Measurements from ENCODE around the gene ERGIC3.
"Not testable (repeated sequence)": the region's sequence is repeated elsewhere in the genome, so short reads cannot be mapped to it uniquely, and the experiment has no call there.

Gene ERGIC3

GRCh38 chr20:35541783-35542662 lies at the start of gene ERGIC3:
Gene ERGIC3, plus strand, starts transcription at chr20:35542078. Its CDS starts 20 bp downstream, at chr20:35542098.
- DNase-seq (ENCODE audit: low read depth) = peak; percentile 94

GRCh38 chr20:35492352-35492751 lies 49.5 kb upstream of the ERGIC3 start:
- DNase-seq (ENCODE audit: low read depth) = no peak

GRCh38 chr20:35496481-35496880 lies 45.4 kb upstream of the ERGIC3 start:
- DNase-seq (ENCODE audit: low read depth) = no peak

GRCh38 chr20:35497320-35497719 lies 44.6 kb upstream of the ERGIC3 start:
- no peak for DNase-seq (ENCODE audit: low read depth)

- DNase-seq (ENCODE audit: low read depth) = no peak
These were observed 44.1 kb upstream of the ERGIC3 start for GRCh38 chr20:35497780-35498189.

- no peak for DNase-seq (ENCODE audit: low read depth)
These were observed 42.6 kb upstream of the ERGIC3 start for GRCh38 chr20:35499271-35499670.

- no peak for DNase-seq (ENCODE audit: low read depth)
These were observed 39.5 kb upstream of the ERGIC3 start for GRCh38 chr20:35502352-35502751.

- no peak for DNase-seq (ENCODE audit: low read depth)
These were observed 38.6 kb upstream of the ERGIC3 start for GRCh38 chr20:35503281-35503680.

- DNase-seq (ENCODE audit: low read depth) = no peak
These were observed 37.9 kb upstream of the ERGIC3 start for GRCh38 chr20:35503841-35504561.

GRCh38 chr20:35504751-35505150 lies 37.1 kb upstream of the ERGIC3 start:
- no peak for DNase-seq (ENCODE audit: low read depth)

- no peak for DNase-seq (ENCODE audit: low read depth)
These were observed 35.7 kb upstream of the ERGIC3 start for GRCh38 chr20:35506179-35506578.

GRCh38 chr20:35506872-35507638 lies 34.8 kb upstream of the ERGIC3 start:
- DNase-seq (ENCODE audit: low read depth) = no peak

- no peak for DNase-seq (ENCODE audit: low read depth)
These were observed 33.2 kb upstream of the ERGIC3 start for GRCh38 chr20:35508493-35509218.

- no peak for DNase-seq (ENCODE audit: low read depth)
These were observed 30.7 kb upstream of the ERGIC3 start for GRCh38 chr20:35510951-35511735.

- no peak for DNase-seq (ENCODE audit: low read depth)
These were observed 30.0 kb upstream of the ERGIC3 start for GRCh38 chr20:35511814-35512420.

GRCh38 chr20:35514371-35514932 lies 27.4 kb upstream of the ERGIC3 start:
- no peak for DNase-seq (ENCODE audit: low read depth)

GRCh38 chr20:35515341-35515740 lies 26.5 kb upstream of the ERGIC3 start:
- DNase-seq (ENCODE audit: low read depth) = no peak

GRCh38 chr20:35515949-35516645 lies 25.8 kb upstream of the ERGIC3 start:
- peak; percentile 59 for DNase-seq (ENCODE audit: low read depth)

- no peak for DNase-seq (ENCODE audit: low read depth)
These were observed 24.8 kb upstream of the ERGIC3 start for GRCh38 chr20:35517125-35517524.

- DNase-seq (ENCODE audit: low read depth) = not testable (repeated sequence)
These were observed 24.1 kb upstream of the ERGIC3 start for GRCh38 chr20:35517767-35518166.
